Measurements from ENCODE around the gene KIDINS220.

Gene KIDINS220

GRCh38 chr2:8805278-8806210, 31.9 kb downstream of the KIDINS220 start:
- DNase-seq (ENCODE audit: low read depth in 2 of 2, low spot score in 1 of 2), result no peak

- no peak for DNase-seq (ENCODE audit: low read depth in 2 of 2, low spot score in 1 of 2)
Measured at GRCh38 chr2:8803658-8804379, 33.6 kb downstream of the KIDINS220 start.

- no peak for DNase-seq (ENCODE audit: low read depth in 2 of 2, low spot score in 1 of 2)
Measured at GRCh38 chr2:8802741-8803140, 34.7 kb downstream of the KIDINS220 start.

- no peak for DNase-seq (ENCODE audit: low read depth in 2 of 2, low spot score in 1 of 2)
Measured at GRCh38 chr2:8800821-8801220, 36.6 kb downstream of the KIDINS220 start.

GRCh38 chr2:8800218-8800617, 37.2 kb downstream of the KIDINS220 start:
- DNase-seq (ENCODE audit: low read depth in 2 of 2, low spot score in 1 of 2), result no peak

- no peak for DNase-seq (ENCODE audit: low read depth in 2 of 2, low spot score in 1 of 2)
Measured at GRCh38 chr2:8799004-8799403, 38.4 kb downstream of the KIDINS220 start.

GRCh38 chr2:8798393-8798792, 39.0 kb downstream of the KIDINS220 start:
- DNase-seq (ENCODE audit: low read depth in 2 of 2, low spot score in 1 of 2), result no peak

GRCh38 chr2:8797682-8798081, 39.7 kb downstream of the KIDINS220 start:
- DNase-seq (ENCODE audit: low read depth in 2 of 2, low spot score in 1 of 2), result no peak

GRCh38 chr2:8796878-8797550, 40.4 kb downstream of the KIDINS220 start:
- DNase-seq (ENCODE audit: low read depth in 2 of 2, low spot score in 1 of 2), result no peak

- DNase-seq (ENCODE audit: low read depth in 2 of 2, low spot score in 1 of 2), result no peak
Measured at GRCh38 chr2:8796315-8796848, 41.0 kb downstream of the KIDINS220 start.

GRCh38 chr2:8794923-8795825, 42.2 kb downstream of the KIDINS220 start:
- DNase-seq (ENCODE audit: low read depth in 2 of 2, low spot score in 1 of 2), result no peak

- no peak for DNase-seq (ENCODE audit: low read depth in 2 of 2, low spot score in 1 of 2)
Measured at GRCh38 chr2:8790739-8791162, 46.7 kb downstream of the KIDINS220 start.

- DNase-seq (ENCODE audit: low read depth in 2 of 2, low spot score in 1 of 2), result no peak
Measured at GRCh38 chr2:8786463-8786862, 51.0 kb downstream of the KIDINS220 start.

GRCh38 chr2:8779795-8780671, 57.4 kb downstream of the KIDINS220 start:
- no peak for DNase-seq (ENCODE audit: low read depth in 2 of 2, low spot score in 1 of 2)

GRCh38 chr2:8774371-8774770, 63.0 kb downstream of the KIDINS220 start:
- DNase-seq (ENCODE audit: low read depth in 2 of 2, low spot score in 1 of 2), result no peak

- no peak for DNase-seq (ENCODE audit: low read depth in 2 of 2, low spot score in 1 of 2)
Measured at GRCh38 chr2:8767324-8767723, 70.1 kb downstream of the KIDINS220 start.

- no peak for DNase-seq (ENCODE audit: low read depth in 2 of 2, low spot score in 1 of 2)
Measured at GRCh38 chr2:8761529-8762164, 75.8 kb downstream of the KIDINS220 start.

GRCh38 chr2:8756716-8757115, 80.7 kb downstream of the KIDINS220 start:
- no peak for DNase-seq (ENCODE audit: low read depth in 2 of 2, low spot score in 1 of 2)

- no peak for DNase-seq (ENCODE audit: low read depth in 2 of 2, low spot score in 1 of 2)
Measured at GRCh38 chr2:8756230-8756629, 81.2 kb downstream of the KIDINS220 start.
